Measurements from ENCODE around the gene TMEM40.
"Not testable (repeated sequence)": the region's sequence is repeated elsewhere in the genome, so short reads cannot be mapped to it uniquely, and the experiment has no call there.

Gene TMEM40

DNA sequence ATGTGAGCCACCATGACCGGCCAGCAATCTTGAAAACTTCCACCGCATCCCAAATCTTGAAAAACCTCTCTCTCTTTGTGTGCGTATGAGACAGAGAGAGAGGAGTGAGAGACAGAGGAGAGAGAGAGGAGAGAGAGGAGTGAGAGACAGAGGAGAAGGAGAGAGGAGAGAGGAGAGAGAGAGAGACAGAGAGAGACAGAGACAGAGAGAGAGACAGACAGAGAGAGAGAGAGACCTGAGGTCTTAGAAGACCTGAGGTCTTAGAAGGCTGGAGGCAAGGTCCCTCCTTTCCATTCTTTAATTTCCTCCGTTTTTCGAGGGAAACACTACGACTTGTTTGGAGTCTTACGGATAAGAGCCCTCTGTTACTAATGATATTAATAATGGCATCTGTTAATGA is 39.5 kb downstream of the TMEM40 start:
- DNase-seq (ENCODE audit: low spot score), result no peak

- DNase-seq (ENCODE audit: low spot score), result peak; percentile 22
Measured at GRCh38 chr3:12716605-12717151, 42.4 kb downstream of the TMEM40 start.

DNA sequence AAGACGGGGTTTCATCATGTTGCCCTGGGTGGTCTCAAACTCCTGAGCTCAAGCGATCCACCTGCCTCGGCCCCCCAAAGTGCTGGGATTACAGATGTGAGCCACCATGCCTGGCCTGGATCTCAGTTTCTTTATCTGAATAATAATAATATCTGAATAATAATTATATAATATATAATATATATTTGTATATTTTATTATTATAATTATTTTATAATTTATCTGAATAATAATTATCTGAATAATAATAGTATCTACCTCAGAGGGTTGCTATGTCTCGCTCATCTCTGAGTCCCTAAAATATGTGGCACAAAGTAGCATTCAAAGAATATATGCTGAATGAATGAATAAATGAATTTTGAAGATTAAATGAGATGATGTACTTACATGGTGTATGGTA is 44.8 kb downstream of the TMEM40 start:
- DNase-seq (ENCODE audit: low spot score), result no peak

GRCh38 chr3:12710062-12710461 is 49.0 kb downstream of the TMEM40 start:
- no peak for DNase-seq (ENCODE audit: low spot score)

DNA sequence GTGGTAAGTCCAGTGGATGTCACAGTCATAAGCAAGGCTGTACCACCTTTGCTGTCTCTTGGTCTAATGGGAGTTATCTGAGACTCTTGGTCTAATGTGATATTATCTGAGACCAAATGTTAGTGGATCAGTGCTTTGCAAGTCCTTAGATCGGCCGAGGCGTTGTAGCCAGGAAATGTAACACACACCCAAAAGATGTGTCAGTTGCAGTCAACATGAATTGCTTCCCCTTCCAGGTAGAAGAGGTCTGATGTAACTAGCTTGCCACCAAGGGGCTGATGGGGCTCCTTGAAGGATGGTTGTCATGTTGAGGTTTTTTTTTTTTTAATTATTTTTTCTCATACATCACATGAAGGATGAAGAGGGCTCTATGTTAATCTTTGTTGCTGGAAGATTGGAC is 49.7 kb downstream of the TMEM40 start:
- DNase-seq (ENCODE audit: low spot score), result no peak

GRCh38 chr3:12708584-12709192 is 50.4 kb downstream of the TMEM40 start:
- no peak for DNase-seq (ENCODE audit: low spot score)

DNA sequence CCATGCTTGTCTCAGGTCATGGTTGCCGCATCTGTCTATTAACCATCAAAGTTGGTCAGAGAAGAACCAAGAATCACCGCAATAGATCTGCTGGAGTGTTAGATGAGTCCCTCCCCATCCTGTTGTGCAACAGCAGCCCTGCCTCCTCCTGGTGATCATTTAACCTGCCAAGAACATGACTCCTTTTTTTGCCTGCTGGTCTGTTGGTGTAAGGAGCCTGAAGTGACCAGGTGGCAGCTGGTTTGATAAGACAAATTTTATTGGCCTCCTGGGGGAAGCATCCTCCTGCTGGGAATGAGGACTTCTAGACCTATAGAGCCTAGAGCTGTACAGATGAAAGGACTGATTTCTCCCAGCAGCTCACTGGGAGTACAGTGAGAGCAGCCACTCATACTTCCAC is 51.6 kb downstream of the TMEM40 start:
- DNase-seq (ENCODE audit: low spot score), result no peak

GRCh38 chr3:12706504-12707253 is 52.4 kb downstream of the TMEM40 start:
- peak; percentile 64 for DNase-seq (ENCODE audit: low spot score)

GRCh38 chr3:12705981-12706380 is 53.1 kb downstream of the TMEM40 start:
- no peak for DNase-seq (ENCODE audit: low spot score)

- no peak for DNase-seq (ENCODE audit: low spot score)
Measured at GRCh38 chr3:12705374-12705926, 53.6 kb downstream of the TMEM40 start.

DNA sequence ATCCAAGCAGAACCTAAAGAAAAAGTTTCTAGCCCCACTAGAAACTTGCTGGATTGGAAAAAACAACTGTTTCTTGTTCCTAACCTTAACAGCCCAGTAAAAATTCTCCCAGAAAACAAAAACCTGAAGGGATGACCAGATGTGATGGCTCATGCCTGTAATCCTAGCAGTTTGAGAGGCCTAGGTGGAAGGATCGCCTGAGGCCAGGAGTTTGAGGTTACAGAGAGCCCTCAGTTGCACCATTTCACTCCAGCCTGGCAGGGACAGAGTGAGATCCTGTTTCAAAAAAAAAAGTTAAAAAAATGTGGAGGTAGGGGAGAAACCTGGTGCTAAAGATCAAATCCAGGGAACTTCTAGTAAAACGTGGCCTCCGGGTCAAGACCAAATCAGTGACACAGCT is 56.6 kb downstream of the TMEM40 start:
- DNase-seq (ENCODE audit: low spot score), result no peak

DNA sequence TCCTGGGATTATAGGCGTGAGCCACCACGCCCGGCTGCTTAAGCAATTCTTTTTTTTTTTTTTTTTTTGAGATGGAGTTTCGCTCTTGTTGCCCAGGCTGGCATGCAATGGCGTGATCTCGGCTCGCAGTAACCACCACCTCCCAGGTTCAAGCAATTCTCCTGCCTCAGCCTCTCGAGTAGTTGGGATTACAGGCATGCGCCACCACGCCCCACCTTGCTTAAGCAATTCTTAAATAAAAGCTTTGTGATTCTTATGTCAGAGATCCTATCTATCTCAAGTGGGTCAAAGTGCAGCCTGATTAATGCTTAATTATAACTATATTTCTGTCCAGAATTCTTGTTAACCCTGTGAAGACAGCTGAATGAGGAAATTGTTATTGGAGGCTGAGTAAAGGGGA is 57.5 kb downstream of the TMEM40 start:
- DNase-seq (ENCODE audit: low spot score), result not testable (repeated sequence)

DNA sequence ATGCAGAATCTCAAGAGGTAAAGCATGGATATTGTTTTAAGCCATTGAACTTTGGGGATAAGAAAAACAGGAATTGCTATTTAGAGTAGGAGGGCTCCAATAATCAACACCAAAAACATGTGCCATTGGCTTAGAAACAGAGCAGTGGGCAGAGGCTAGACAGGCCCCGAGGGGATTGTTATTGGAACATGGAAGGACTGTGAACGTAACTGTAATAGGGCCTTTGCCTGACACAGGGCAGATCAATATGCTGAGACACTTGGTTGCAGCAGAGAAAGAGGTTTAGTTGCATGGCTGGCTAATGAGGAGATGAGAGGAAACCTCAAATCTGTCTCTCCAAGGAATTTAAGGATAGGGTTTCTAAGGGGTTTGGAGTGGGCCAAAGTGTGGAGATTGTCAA is 58.3 kb downstream of the TMEM40 start:
- DNase-seq (ENCODE audit: low spot score), result no peak

GRCh38 chr3:12695916-12696315 is 63.1 kb downstream of the TMEM40 start:
- DNase-seq (ENCODE audit: low spot score), result no peak

GRCh38 chr3:12695112-12695511 is 63.9 kb downstream of the TMEM40 start:
- DNase-seq (ENCODE audit: low spot score), result no peak

DNA sequence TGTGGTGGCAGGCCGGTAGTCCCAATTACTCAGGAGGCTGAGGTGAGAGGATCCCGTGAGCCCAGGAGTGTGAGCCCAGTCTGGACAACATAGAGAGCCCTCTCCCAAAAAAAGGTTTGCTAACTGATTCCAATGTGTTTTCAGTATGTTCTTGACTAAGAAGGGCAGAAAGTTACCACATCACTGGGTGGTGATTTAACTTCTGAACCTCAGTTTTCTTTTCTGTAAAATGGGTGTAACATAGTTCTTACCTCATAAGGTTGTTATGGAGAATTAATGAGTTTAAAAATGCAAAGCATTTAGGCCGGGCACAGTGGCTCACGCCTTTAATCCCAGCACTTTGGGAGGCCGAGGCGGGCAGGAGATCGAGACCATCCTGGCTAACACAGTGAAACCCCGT is 66.6 kb downstream of the TMEM40 start:
- no peak for DNase-seq (ENCODE audit: low spot score)

GRCh38 chr3:12689997-12690711 is 68.9 kb downstream of the TMEM40 start:
- no peak for DNase-seq (ENCODE audit: low spot score)

DNA sequence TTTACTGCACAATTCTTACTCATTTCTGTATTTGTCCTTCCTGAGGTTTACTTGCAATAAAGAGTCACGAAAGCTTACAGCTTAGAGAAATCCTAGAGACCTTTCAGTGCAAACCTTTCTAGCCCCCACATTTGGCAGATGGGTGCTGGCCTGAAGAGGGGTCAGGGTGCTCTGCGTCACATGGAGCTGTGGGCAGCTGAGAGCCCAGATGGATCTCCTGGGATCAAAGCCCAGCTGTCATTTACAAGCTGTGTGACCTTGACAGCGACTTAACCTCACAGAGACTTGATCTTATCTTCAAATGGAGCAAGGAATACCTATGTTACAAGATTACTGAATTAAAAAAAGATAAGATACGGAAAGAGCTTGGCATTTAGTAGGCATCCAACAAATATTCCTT is 71.1 kb downstream of the TMEM40 start:
- no peak for DNase-seq (ENCODE audit: low spot score)

- DNase-seq (ENCODE audit: low spot score), result no peak
Measured at GRCh38 chr3:12686096-12686495, 73.0 kb downstream of the TMEM40 start.

All from hematopoietic multipotent progenitor cell treated with erythropoietin and hydrocortisone succinate and interleukin-3 and kit ligand, for 15 days (in vitro differentiated cells).